Measurements from ENCODE around the gene SDK2.

The SDK2 gene

DNA sequence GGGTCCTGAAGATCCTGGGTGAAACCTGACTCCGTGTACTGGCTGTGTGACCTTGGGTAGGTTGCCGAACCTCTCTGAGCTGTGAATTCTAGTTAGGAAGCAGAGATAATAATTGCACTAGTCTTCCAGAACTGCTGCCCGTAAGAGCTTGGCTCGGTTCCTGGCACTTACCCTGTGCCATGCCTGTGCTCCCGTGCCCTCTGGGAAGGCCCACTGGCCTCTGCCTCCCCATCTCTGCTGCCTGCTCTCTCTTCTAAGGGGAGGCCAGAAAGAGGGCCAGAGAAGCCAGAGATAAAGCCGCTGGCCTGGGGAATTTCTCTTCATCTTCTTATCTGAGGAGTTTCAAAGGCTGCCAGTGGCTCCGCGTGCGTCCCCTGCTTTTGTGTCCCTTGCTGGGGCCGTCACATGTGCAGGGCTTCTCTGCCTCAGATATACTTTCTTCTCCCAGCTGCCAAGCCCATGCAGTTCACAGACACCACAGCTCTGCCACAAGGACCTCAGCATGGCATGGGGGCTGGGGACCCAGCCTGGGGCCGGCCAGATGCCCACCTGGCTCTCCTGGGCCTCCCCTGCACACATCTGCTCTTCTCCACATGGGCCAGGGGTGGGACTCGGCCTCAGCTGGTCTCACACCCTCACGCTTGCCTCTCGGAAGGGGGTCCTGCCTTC lies 145.2 kb downstream of the SDK2 start:
- Histone ChIP-seq H3K4me3 (ENCODE audit: low read length) (no peak overlapping the region), H3K9me2 (replicated peaks; ENCODE audit: control insufficient read depth, low read length) (no peaks in the 10 kb centered on the region)

GRCh38 chr17:73498176-73498575 lies 146.1 kb downstream of the SDK2 start:
- Histone ChIP-seq H3K4me1 (ENCODE audit: control insufficient read depth, low read length) (no peaks in the 10 kb centered on the region), H3K4me3 (ENCODE audit: low read length) (no peak overlapping the region), H4K20me1 (ENCODE audit: control insufficient read depth, insufficient read depth, low read depth, low read length) (no peaks in the 10 kb centered on the region), H3K36me3 (ENCODE audit: control insufficient read depth, low read length) (no peaks in the 10 kb centered on the region), H3K27me3 (ENCODE audit: control insufficient read depth, low read length) (no peaks in the 10 kb centered on the region), H3K27ac (ENCODE audit: low read depth, low read length) (no peak overlapping the region), H3K9me3 (ENCODE audit: control insufficient read depth, insufficient read depth, low read length) (no peaks in the 10 kb centered on the region), H3K4me2 (ENCODE audit: low read length) (no peak overlapping the region), H3K9me2 (replicated peaks; ENCODE audit: control insufficient read depth, low read length) (no peaks in the 10 kb centered on the region), H3F3A (ENCODE audit: control insufficient read depth, insufficient read depth) (no peaks in the 10 kb centered on the region), H3K79me2 (ENCODE audit: control insufficient read depth, low read length) (no peaks in the 10 kb centered on the region)
- TF ChIP-seq EZH2phosphoT487 (IDR thresholded peaks at IDR 0.05; ENCODE audit: borderline replicate concordance, low read length): no peak
- TF ChIP-seq, protein P1, sequence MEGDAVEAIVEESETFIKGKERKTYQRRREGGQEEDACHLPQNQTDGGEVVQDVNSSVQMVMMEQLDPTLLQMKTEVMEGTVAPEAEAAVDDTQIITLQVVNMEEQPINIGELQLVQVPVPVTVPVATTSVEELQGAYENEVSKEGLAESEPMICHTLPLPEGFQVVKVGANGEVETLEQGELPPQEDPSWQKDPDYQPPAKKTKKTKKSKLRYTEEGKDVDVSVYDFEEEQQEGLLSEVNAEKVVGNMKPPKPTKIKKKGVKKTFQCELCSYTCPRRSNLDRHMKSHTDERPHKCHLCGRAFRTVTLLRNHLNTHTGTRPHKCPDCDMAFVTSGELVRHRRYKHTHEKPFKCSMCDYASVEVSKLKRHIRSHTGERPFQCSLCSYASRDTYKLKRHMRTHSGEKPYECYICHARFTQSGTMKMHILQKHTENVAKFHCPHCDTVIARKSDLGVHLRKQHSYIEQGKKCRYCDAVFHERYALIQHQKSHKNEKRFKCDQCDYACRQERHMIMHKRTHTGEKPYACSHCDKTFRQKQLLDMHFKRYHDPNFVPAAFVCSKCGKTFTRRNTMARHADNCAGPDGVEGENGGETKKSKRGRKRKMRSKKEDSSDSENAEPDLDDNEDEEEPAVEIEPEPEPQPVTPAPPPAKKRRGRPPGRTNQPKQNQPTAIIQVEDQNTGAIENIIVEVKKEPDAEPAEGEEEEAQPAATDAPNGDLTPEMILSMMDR (IDR thresholded peaks at IDR 0.05; ENCODE audit: low read depth, low read length, poor library complexity, severe bottlenecking): no peak

More for the DNA sequence above, 145.2 kb downstream of the SDK2 start:
- TF ChIP-seq, protein P1 (IDR thresholded peaks at IDR 0.05; ENCODE audit: low read depth, low read length, poor library complexity, severe bottlenecking): no peak
- H3F3A ChIP-seq (ENCODE audit: control insufficient read depth, insufficient read depth): no peaks in the 10 kb centered on the region
- no peaks in the 10 kb centered on the region for H3K9me3 ChIP-seq (ENCODE audit: control insufficient read depth, insufficient read depth, low read length)
- no peaks in the 10 kb centered on the region for H4K20me1 ChIP-seq (ENCODE audit: control insufficient read depth, insufficient read depth, low read depth, low read length)
- no peaks in the 10 kb centered on the region for H3K4me1 ChIP-seq (ENCODE audit: control insufficient read depth, low read length)
- H3K4me2 ChIP-seq (ENCODE audit: low read length): no peak overlapping the region
- no peaks in the 10 kb centered on the region for H3K79me2 ChIP-seq (ENCODE audit: control insufficient read depth, low read length)
- H3K36me3 ChIP-seq (ENCODE audit: control insufficient read depth, low read length): no peaks in the 10 kb centered on the region
- H3K27me3 ChIP-seq (ENCODE audit: control insufficient read depth, low read length): no peaks in the 10 kb centered on the region
- H3K27ac ChIP-seq (ENCODE audit: low read depth, low read length): no peak overlapping the region

DNA sequence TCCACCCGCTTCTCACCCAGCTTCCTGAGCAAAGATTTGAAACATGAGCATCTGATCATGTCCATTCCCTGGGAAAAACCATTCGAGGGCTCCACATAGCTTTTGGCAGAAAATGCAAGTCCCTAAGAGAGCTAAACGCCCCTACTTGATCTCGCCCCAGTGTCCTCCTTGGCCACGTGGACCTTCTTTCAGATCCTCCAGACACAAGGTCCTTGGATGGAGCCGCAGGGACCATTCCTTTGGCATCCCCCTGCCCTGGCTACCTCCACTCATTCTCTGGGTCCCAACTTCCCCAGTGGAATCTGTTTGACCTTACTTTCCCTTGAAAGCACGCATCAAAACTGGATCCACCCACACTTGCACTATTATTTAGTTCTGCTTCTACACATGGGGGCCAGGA lies 146.5 kb downstream of the SDK2 start:
- H3K27ac ChIP-seq (ENCODE audit: low read depth, low read length): no peak overlapping the region
- no peak overlapping the region for H3K4me2 ChIP-seq (ENCODE audit: low read length)
- no peak overlapping the region for H3K4me3 ChIP-seq (ENCODE audit: low read length)
- H3K9me2 ChIP-seq (replicated peaks; ENCODE audit: control insufficient read depth, low read length): no peaks in the 10 kb centered on the region
- no peaks in the 10 kb centered on the region for H3K27me3 ChIP-seq (ENCODE audit: control insufficient read depth, low read length)
- TF ChIP-seq, protein P1 (IDR thresholded peaks at IDR 0.05; ENCODE audit: low read depth, low read length, poor library complexity, severe bottlenecking): no peak
- TF ChIP-seq EZH2phosphoT487 (IDR thresholded peaks at IDR 0.05; ENCODE audit: borderline replicate concordance, low read length): no peak
- H3F3A ChIP-seq (ENCODE audit: control insufficient read depth, insufficient read depth): no peaks in the 10 kb centered on the region
- no peaks in the 10 kb centered on the region for H3K79me2 ChIP-seq (ENCODE audit: control insufficient read depth, low read length)
- no peaks in the 10 kb centered on the region for H4K20me1 ChIP-seq (ENCODE audit: control insufficient read depth, insufficient read depth, low read depth, low read length)
- H3K9me3 ChIP-seq (ENCODE audit: control insufficient read depth, insufficient read depth, low read length): no peaks in the 10 kb centered on the region
- no peaks in the 10 kb centered on the region for H3K36me3 ChIP-seq (ENCODE audit: control insufficient read depth, low read length)
- no peaks in the 10 kb centered on the region for H3K4me1 ChIP-seq (ENCODE audit: control insufficient read depth, low read length)

All from DOHH2 (cell line).